Astrocyte (in vitro differentiated cells and primary cell): ENCODE data around the gene TEDC1. TPM values are rescaled to one million over a fixed set of nuclear protein-coding genes. Genes with fewer than 3 reads are reported as not detected.

Source experiments
- DNase-seq: peaks from one replicate; pipeline ENCODE4 v3.0.0-alpha.2; 2010; ENCODE audit warnings: low read depth
- FAIRE-seq: peaks from 2 replicates; lab custom pipeline; 2011; peaks lifted over from hg19 to GRCh38; lab: Jason Lieb, UNC
- H2AFZ ChIP-seq: 2 replicates; pipeline ENCODE4 v1.6.0; 2012; ENCODE audit warnings: low read depth, low read length, inconsistent platforms
- H3K27ac ChIP-seq: 2 replicates; pipeline ENCODE4 v1.5.1; 2011; ENCODE audit warnings: low read depth, low read length, inconsistent platforms
- H3K27me3 ChIP-seq: 2 replicates; pipeline ENCODE4 v1.6.0; 2011; ENCODE audit warnings: low read length, inconsistent platforms; ENCODE audit not compliant: insufficient read depth
- H3K36me3 ChIP-seq: 2 replicates; pipeline ENCODE4 v1.5.1; 2011; ENCODE audit warnings: low read length, inconsistent platforms; ENCODE audit not compliant: insufficient read depth
- H3K4me1 ChIP-seq: 2 replicates; pipeline ENCODE4 v1.5.1; 2011; ENCODE audit warnings: low read length, inconsistent platforms; ENCODE audit not compliant: insufficient read depth
- H3K4me2 ChIP-seq: 2 replicates; pipeline ENCODE4 v1.6.0; 2012; ENCODE audit warnings: low read length, inconsistent platforms
- H3K4me3 ChIP-seq: 2 replicates; pipeline ENCODE4 v1.5.1; 2011; ENCODE audit warnings: low read depth, mild to moderate bottlenecking, low read length, inconsistent platforms; ENCODE audit not compliant: insufficient read depth
- H3K79me2 ChIP-seq: 2 replicates; pipeline ENCODE4 v1.6.0; 2012; ENCODE audit warnings: mild to moderate bottlenecking, low read length, inconsistent platforms; ENCODE audit not compliant: insufficient read depth
- H3K9ac ChIP-seq: 2 replicates; pipeline ENCODE4 v1.6.0; 2012; ENCODE audit warnings: mild to moderate bottlenecking, low read length, inconsistent platforms
- H3K9me3 ChIP-seq: 2 replicates; pipeline ENCODE4 v1.5.1; 2012; ENCODE audit warnings: low read depth, mild to moderate bottlenecking, low read length, inconsistent platforms; ENCODE audit not compliant: insufficient read depth
- H4K20me1 ChIP-seq: 2 replicates; pipeline ENCODE4 v1.6.0; 2012; ENCODE audit warnings: low read length, inconsistent platforms; ENCODE audit not compliant: insufficient read depth
- H3K27ac Mint-ChIP-seq: one replicate; pipeline ENCODE4 v1.8.0; 2021; ENCODE audit warnings: mild to moderate bottlenecking, mixed read lengths; ENCODE audit not compliant: unreplicated experiment
- H3K27me3 Mint-ChIP-seq: one replicate; pipeline ENCODE4 v1.8.0; 2021; ENCODE audit warnings: low read depth, mixed read lengths; ENCODE audit not compliant: unreplicated experiment
- H3K36me3 Mint-ChIP-seq: one replicate; pipeline ENCODE4 v1.8.0; 2021; ENCODE audit warnings: low read depth, mixed read lengths; ENCODE audit not compliant: unreplicated experiment
- H3K4me1 Mint-ChIP-seq: one replicate; pipeline ENCODE4 v1.8.0; 2021; ENCODE audit warnings: low read depth, mixed read lengths; ENCODE audit not compliant: unreplicated experiment
- H3K4me3 Mint-ChIP-seq: one replicate; pipeline ENCODE4 v1.8.0; 2021; ENCODE audit warnings: mild to moderate bottlenecking, moderate library complexity, mixed read lengths; ENCODE audit not compliant: unreplicated experiment
- H3K9me3 Mint-ChIP-seq: one replicate; pipeline ENCODE4 v1.8.0; 2021; ENCODE audit warnings: mild to moderate bottlenecking, mixed read lengths; ENCODE audit not compliant: unreplicated experiment
- EZH2 ChIP-seq: IDR thresholded peaks from 2 replicates; pipeline ENCODE4 v1.6.1; 2012; ENCODE audit warnings: mild to moderate bottlenecking, low read length, inconsistent platforms; ENCODE audit not compliant: insufficient read depth
- total RNA-seq: library from RNA; stranded (reverse); gene quantifications from 2 replicates; pipeline ENCODE4 v1.2.1, GENCODE V29; 2021
- TF ChIP-seq, protein P1 (sequence below): IDR thresholded peaks from 2 replicates; pipeline ENCODE4 v1.5.1; 2011; ENCODE audit warnings: low read depth, mild to moderate bottlenecking, inconsistent platforms, low read length, moderate library complexity; ENCODE audit not compliant: insufficient read depth

TEDC1 gene
- total RNA-seq, 1 donor from 2014 or later = 5.5 TPM

DNA sequence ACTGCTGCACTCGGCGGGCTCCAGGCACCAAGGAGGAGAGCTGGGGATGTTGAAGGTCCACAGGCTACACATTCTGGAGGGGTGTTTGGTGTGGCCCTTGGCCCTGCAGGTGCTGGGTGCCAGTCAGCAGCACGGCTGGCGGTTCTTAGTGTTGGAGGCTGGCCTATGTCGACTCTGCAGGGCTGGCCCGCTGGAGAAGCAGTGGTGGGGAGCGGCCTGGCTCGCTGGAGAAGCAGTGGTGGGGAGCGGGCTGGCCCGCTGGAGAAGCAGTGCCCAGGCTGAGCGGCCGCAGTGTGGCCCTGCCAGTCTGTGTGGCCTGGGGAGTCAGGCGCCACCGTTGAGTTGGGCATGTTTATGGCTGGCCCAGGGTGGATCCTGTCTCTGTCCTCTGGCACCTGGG lies 44.1 kb upstream of the TEDC1 start:
- no peaks in the 10 kb centered on the region for H3K9me3 ChIP-seq
- Mint-ChIP-seq H3K9me3 (no peaks in the 10 kb centered on the region), H3K27ac (no peak overlapping the region), H3K36me3 (peaks cover under 1% of the 10 kb centered on the region), H3K27me3 (no peaks in the 10 kb centered on the region), H3K4me3 (no peak overlapping the region), H3K4me1 (no peaks in the 10 kb centered on the region)
- H3K4me3 ChIP-seq = no peak overlapping the region
- H4K20me1 ChIP-seq = peaks cover 53% of the 10 kb centered on the region
- no peak overlapping the region for H3K4me2 ChIP-seq
- TF ChIP-seq, protein P1, sequence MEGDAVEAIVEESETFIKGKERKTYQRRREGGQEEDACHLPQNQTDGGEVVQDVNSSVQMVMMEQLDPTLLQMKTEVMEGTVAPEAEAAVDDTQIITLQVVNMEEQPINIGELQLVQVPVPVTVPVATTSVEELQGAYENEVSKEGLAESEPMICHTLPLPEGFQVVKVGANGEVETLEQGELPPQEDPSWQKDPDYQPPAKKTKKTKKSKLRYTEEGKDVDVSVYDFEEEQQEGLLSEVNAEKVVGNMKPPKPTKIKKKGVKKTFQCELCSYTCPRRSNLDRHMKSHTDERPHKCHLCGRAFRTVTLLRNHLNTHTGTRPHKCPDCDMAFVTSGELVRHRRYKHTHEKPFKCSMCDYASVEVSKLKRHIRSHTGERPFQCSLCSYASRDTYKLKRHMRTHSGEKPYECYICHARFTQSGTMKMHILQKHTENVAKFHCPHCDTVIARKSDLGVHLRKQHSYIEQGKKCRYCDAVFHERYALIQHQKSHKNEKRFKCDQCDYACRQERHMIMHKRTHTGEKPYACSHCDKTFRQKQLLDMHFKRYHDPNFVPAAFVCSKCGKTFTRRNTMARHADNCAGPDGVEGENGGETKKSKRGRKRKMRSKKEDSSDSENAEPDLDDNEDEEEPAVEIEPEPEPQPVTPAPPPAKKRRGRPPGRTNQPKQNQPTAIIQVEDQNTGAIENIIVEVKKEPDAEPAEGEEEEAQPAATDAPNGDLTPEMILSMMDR = no peak
- no peak for TF ChIP-seq EZH2
- no peak overlapping the region for H2AFZ ChIP-seq
- H3K36me3 ChIP-seq = peaks cover 7% of the 10 kb centered on the region
- DNase-seq (no peak), FAIRE-seq (no peak)
- H3K9ac ChIP-seq = no peak overlapping the region
- no peaks in the 10 kb centered on the region for H3K4me1 ChIP-seq
- no peaks in the 10 kb centered on the region for H3K27me3 ChIP-seq
- H3K79me2 ChIP-seq = peaks cover 41% of the 10 kb centered on the region
- no peak overlapping the region for H3K27ac ChIP-seq

DNA sequence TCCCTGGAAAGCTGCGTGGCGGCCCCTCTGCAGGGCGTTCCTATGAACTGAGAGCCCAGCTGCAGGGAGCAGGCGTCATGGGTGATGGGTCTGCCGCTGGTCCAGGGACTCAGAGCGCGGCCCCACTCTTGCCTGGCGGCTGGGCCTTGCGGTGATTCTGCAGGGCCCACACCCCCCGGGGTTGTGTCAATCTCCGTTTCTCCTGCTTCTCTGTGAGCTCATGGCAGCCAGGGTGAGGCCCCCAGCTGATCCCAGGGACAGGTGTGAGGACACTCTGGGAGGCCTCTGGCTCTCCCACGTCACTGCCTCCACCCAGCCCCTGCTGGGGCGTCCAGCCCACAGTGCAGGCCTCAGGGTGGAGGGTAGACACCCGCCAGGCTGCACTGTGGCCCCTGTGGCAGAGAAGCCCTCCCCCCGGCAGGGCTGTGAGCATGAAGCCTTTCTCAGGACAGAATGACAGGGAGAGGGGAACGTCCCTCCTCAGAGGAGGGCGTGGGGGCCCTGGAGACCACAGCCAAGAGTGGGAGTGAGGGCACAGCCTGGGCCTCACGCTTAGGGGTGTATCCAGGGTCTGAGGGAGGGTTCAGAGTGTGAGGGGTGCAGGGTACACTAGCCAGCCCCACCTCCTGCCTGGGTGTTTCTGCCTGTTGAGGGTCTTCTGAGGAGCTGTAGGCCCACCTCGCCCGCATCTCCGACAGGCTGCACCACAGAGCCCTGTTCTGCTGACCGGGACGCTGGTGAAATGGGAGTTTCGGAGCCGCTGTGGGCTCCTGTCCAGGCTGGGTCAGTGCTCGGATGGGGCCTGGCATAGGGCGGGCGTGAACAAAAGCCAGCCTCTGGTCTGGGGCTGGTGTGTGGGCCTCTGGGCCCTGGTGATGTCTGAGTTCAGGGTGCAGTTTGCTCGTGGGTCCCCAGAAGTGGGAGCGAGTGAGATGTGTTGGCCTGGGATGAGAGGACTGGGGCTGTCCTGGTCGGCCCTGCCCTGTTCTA lies 43.1 kb upstream of the TEDC1 start:
- Histone ChIP-seq H3K9me3 (no peaks in the 10 kb centered on the region), H3K27me3 (no peaks in the 10 kb centered on the region), H3K36me3 (peaks cover 1% of the 10 kb centered on the region), H2AFZ (no peak overlapping the region), H4K20me1 (peaks cover 47% of the 10 kb centered on the region), H3K79me2 (peaks cover 37% of the 10 kb centered on the region), H3K9ac (peak overlapping the region; percentile 35), H3K27ac (peak overlapping the region; percentile 5), H3K4me2 (no peak overlapping the region), H3K4me1 (no peaks in the 10 kb centered on the region), H3K4me3 (no peak overlapping the region)
- Mint-ChIP-seq H3K36me3 (no peaks in the 10 kb centered on the region), H3K9me3 (no peaks in the 10 kb centered on the region), H3K27ac (peak overlapping the region; percentile 26), H3K4me3 (no peak overlapping the region), H3K4me1 (no peaks in the 10 kb centered on the region), H3K27me3 (no peaks in the 10 kb centered on the region)
- FAIRE-seq = no peak
- TF ChIP-seq, protein P1 = no peak
- no peak for TF ChIP-seq EZH2
- DNase-seq = no peak

DNA sequence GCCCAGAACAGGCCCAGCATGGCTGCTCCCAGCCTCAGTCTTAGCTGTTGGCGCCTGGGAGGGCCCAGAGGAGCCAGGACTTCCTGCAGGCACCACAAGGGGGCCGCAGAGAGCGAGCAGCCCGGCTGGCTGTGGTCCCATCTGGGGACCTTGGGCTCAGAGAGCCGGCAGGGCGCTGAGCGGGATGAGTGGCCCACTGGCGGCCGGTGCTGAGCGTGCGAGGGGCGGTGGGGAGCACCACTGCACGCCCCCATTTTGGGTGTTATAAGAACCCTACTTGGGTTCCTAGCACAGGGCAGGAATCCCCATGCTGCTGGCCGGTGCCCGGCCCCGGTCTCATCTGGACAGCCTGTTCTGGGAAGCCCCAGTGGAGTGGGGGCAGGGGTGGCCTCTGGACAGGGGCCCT lies 42.3 kb upstream of the TEDC1 start:
- H3K36me3 ChIP-seq = no peaks in the 10 kb centered on the region
- Mint-ChIP-seq H3K9me3 (no peaks in the 10 kb centered on the region), H3K4me1 (no peaks in the 10 kb centered on the region), H3K36me3 (no peaks in the 10 kb centered on the region), H3K27me3 (no peaks in the 10 kb centered on the region), H3K27ac (peak overlapping the region; percentile 26), H3K4me3 (no peak overlapping the region)
- peaks cover 37% of the 10 kb centered on the region for H3K79me2 ChIP-seq
- H4K20me1 ChIP-seq = peaks cover 46% of the 10 kb centered on the region
- H3K27ac ChIP-seq = no peak overlapping the region
- H3K4me2 ChIP-seq = no peak overlapping the region
- FAIRE-seq (no peak), DNase-seq (peak; percentile 10)
- H3K9ac ChIP-seq = peak overlapping the region; percentile 35
- no peaks in the 10 kb centered on the region for H3K27me3 ChIP-seq
- H3K9me3 ChIP-seq = no peaks in the 10 kb centered on the region
- no peak overlapping the region for H2AFZ ChIP-seq
- H3K4me3 ChIP-seq = no peak overlapping the region
- TF ChIP-seq, protein P1 = peak; percentile 54
- TF ChIP-seq EZH2 = no peak
- no peaks in the 10 kb centered on the region for H3K4me1 ChIP-seq
